ENCODE results near the gene ARF5.

GRCh38 chr7:127592550-127592949 is 4.3 kb downstream of the ARF5 start:
- no peak for TF ChIP-seq CTCF (optimal IDR thresholded peaks at IDR 0.05 in 1 of 3, IDR thresholded peaks at IDR 0.05 in 1 of 3, conservative IDR thresholded peaks at IDR 0.05 in 1 of 3; ENCODE audit: extremely low read depth in 1 of 3, insufficient read depth in 2 of 3, low read length in 3 of 3)
- TF ChIP-seq EZH2 (IDR thresholded peaks at IDR 0.05; ENCODE audit: low read length), result no peak

Measured in keratinocyte (primary cell).